Ishikawa (cell line): ENCODE measurements around the gene PTRH2.

Experiments used
- CEBPB ChIP-seq: IDR thresholded peaks from 2 replicates; pipeline ENCODE4 v1.6.1; 2012
- CREB1 ChIP-seq: IDR thresholded peaks from 2 replicates; pipeline ENCODE4 v1.6.1; 2012; ENCODE audit warnings: low read depth
- EP300 ChIP-seq: IDR thresholded peaks from 2 replicates; pipeline ENCODE4 v1.6.1; 2012; ENCODE audit warnings: borderline replicate concordance
- NFIC ChIP-seq: IDR thresholded peaks from 2 replicates; pipeline ENCODE4 v1.6.1; 2012
- TAF1 ChIP-seq: IDR thresholded peaks from 2 replicates; pipeline ENCODE4 v1.6.1; 2012; ENCODE audit warnings: low read depth, mild to moderate bottlenecking
- TCF12 ChIP-seq: IDR thresholded peaks from 2 replicates; pipeline ENCODE4 v1.6.1; 2012; ENCODE audit warnings: low read depth
- TEAD4 ChIP-seq: IDR thresholded peaks from 2 replicates; pipeline ENCODE4 v1.6.1; 2012
- YY1 ChIP-seq: IDR thresholded peaks from 2 replicates; pipeline ENCODE4 v1.6.1; 2012; ENCODE audit warnings: low read depth
- TF ChIP-seq, protein P1 (sequence below): IDR thresholded peaks from 2 replicates; pipeline ENCODE4 v1.6.1; 2012; ENCODE audit warnings: low read depth, mild to moderate bottlenecking
- TF ChIP-seq, protein P2 (sequence below): IDR thresholded peaks from 2 replicates; pipeline ENCODE4 v1.6.1; 2012
- TF ChIP-seq, protein P3 (sequence below): IDR thresholded peaks from 2 replicates; pipeline ENCODE4 v1.6.1; 2012

DNA sequence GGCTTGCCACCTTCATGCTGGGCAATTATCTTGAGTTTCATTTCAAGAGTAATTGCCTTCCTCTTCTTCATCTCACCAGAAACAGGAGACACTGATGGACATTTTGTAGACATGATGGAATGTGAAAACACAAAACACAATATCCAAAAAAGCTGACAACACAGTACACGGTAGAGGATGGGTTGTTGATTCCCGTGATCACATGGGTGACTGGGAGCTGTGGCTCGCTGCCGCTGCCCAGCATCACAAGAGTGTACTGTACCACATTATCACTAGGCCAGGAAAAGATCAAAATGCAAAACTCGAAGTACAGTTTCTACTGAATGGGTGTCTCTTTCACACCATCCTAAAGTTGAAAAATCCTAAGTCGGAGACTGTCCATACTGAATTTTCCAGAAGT is 7.4 kb downstream of the PTRH2 start:
- TF ChIP-seq, protein P1, sequence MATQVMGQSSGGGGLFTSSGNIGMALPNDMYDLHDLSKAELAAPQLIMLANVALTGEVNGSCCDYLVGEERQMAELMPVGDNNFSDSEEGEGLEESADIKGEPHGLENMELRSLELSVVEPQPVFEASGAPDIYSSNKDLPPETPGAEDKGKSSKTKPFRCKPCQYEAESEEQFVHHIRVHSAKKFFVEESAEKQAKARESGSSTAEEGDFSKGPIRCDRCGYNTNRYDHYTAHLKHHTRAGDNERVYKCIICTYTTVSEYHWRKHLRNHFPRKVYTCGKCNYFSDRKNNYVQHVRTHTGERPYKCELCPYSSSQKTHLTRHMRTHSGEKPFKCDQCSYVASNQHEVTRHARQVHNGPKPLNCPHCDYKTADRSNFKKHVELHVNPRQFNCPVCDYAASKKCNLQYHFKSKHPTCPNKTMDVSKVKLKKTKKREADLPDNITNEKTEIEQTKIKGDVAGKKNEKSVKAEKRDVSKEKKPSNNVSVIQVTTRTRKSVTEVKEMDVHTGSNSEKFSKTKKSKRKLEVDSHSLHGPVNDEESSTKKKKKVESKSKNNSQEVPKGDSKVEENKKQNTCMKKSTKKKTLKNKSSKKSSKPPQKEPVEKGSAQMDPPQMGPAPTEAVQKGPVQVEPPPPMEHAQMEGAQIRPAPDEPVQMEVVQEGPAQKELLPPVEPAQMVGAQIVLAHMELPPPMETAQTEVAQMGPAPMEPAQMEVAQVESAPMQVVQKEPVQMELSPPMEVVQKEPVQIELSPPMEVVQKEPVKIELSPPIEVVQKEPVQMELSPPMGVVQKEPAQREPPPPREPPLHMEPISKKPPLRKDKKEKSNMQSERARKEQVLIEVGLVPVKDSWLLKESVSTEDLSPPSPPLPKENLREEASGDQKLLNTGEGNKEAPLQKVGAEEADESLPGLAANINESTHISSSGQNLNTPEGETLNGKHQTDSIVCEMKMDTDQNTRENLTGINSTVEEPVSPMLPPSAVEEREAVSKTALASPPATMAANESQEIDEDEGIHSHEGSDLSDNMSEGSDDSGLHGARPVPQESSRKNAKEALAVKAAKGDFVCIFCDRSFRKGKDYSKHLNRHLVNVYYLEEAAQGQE: no peak
- TF ChIP-seq TAF1 (no peak), YY1 (no peak), EP300 (no peak), NFIC (no peak), TEAD4 (no peak), CEBPB (no peak), TCF12 (no peak), CREB1 (no peak)
- TF ChIP-seq, protein P2, sequence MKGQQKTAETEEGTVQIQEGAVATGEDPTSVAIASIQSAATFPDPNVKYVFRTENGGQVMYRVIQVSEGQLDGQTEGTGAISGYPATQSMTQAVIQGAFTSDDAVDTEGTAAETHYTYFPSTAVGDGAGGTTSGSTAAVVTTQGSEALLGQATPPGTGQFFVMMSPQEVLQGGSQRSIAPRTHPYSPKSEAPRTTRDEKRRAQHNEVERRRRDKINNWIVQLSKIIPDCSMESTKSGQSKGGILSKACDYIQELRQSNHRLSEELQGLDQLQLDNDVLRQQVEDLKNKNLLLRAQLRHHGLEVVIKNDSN: no peak
- TF ChIP-seq, protein P3, sequence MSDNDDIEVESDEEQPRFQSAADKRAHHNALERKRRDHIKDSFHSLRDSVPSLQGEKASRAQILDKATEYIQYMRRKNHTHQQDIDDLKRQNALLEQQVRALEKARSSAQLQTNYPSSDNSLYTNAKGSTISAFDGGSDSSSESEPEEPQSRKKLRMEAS: no peak
